HG02852 (cell line): ENCODE results near the gene KRTAP4-2.
"Not testable (repeated sequence)": the region's sequence is repeated elsewhere in the genome, so short reads cannot be mapped to it uniquely, and the experiment has no call there.

Experiments used
- ATAC-seq: cut with Tn5 transposase; IDR thresholded peaks from one replicate; pipeline ENCODE4 v1.9.1; 2021; ENCODE audit warnings: mild to moderate bottlenecking, moderate library complexity; ENCODE audit not compliant: unreplicated experiment

KRTAP4-2 gene

GRCh38 chr17:41167561-41167960 is 10.5 kb downstream of the KRTAP4-2 start:
- no peak for ATAC-seq

- ATAC-seq: no peak
These were observed 14.2 kb downstream of the KRTAP4-2 start for GRCh38 chr17:41163828-41164227.

- no peak for ATAC-seq
These were observed 17.4 kb downstream of the KRTAP4-2 start, which contains the start of gene KRTAP4-4 for GRCh38 chr17:41160648-41161047. Gene KRTAP4-4 (minus strand): TSS chr17:41160748. CDS start chr17:41160691, 57 bp downstream.

- ATAC-seq: not testable (repeated sequence)
These were observed 17.8 kb downstream of the KRTAP4-2 start for GRCh38 chr17:41160190-41160589.

- ATAC-seq: no peak
These were observed 24.2 kb downstream of the KRTAP4-2 start for GRCh38 chr17:41153856-41154255.

- ATAC-seq: no peak
These were observed 26.5 kb downstream of the KRTAP4-2 start for GRCh38 chr17:41151525-41151924.

GRCh38 chr17:41150026-41150425 is 28.0 kb downstream of the KRTAP4-2 start:
- no peak for ATAC-seq

- ATAC-seq: no peak
These were observed 28.4 kb downstream of the KRTAP4-2 start, which contains the start of gene KRTAP4-5 for GRCh38 chr17:41149652-41149985. Gene KRTAP4-5 (minus strand): TSS chr17:41149825. CDS start chr17:41149767, 58 bp downstream.

GRCh38 chr17:41148971-41149651 is 28.9 kb downstream of the KRTAP4-2 start:
- not testable (repeated sequence) for ATAC-seq

GRCh38 chr17:41147531-41148204 is 30.4 kb downstream of the KRTAP4-2 start:
- ATAC-seq: no peak

GRCh38 chr17:41145261-41145660 is 32.8 kb downstream of the KRTAP4-2 start:
- ATAC-seq: no peak

- no peak for ATAC-seq
These were observed 33.2 kb downstream of the KRTAP4-2 start for GRCh38 chr17:41144846-41145245.

GRCh38 chr17:41141361-41141760 is 36.7 kb downstream of the KRTAP4-2 start:
- no peak for ATAC-seq

- ATAC-seq: no peak
These were observed 37.5 kb downstream of the KRTAP4-2 start, which contains the start of gene KRTAP4-6 for GRCh38 chr17:41140360-41141131. Gene KRTAP4-6 (minus strand): TSS chr17:41140544. CDS start chr17:41140487, 57 bp downstream.

GRCh38 chr17:41139865-41140264 is 38.2 kb downstream of the KRTAP4-2 start:
- ATAC-seq: not testable (repeated sequence)

- no peak for ATAC-seq
These were observed 43.9 kb downstream of the KRTAP4-2 start for GRCh38 chr17:41133880-41134735.

- ATAC-seq: no peak
These were observed 46.0 kb downstream of the KRTAP4-2 start for GRCh38 chr17:41131979-41132378.
